Activated CD8-positive, alpha-beta memory T cell treated with anti-CD3 and anti-CD28 coated beads for 48 hours (primary cell): ENCODE data around the gene LAPTM5.

ENCODE experiments used
- DNase-seq, 3 experiments: peaks; one replicate each; pipeline ENCODE4 v3.0.0-alpha.2; 2020; ENCODE audit warnings: low read depth in 2 of 3, low spot score in 2 of 3

The LAPTM5 gene

GRCh38 chr1:30731109-30731805, 26.3 kb downstream of the LAPTM5 start:
- DNase-seq = no peak

GRCh38 chr1:30730346-30731108, 27.0 kb downstream of the LAPTM5 start:
- DNase-seq = no peak

GRCh38 chr1:30729901-30730300, 27.7 kb downstream of the LAPTM5 start:
- no peak for DNase-seq

- no peak for DNase-seq
Observed at GRCh38 chr1:30728832-30729638, 28.5 kb downstream of the LAPTM5 start.

GRCh38 chr1:30728340-30728739, 29.2 kb downstream of the LAPTM5 start:
- no peak for DNase-seq

- no peak for DNase-seq
Observed at GRCh38 chr1:30727824-30728223, 29.8 kb downstream of the LAPTM5 start.

GRCh38 chr1:30726773-30727684, 30.5 kb downstream of the LAPTM5 start:
- no peak for DNase-seq

- no peak for DNase-seq
Observed at GRCh38 chr1:30726236-30726635, 31.3 kb downstream of the LAPTM5 start.

- DNase-seq = no peak
Observed at GRCh38 chr1:30725450-30726095, 32.0 kb downstream of the LAPTM5 start.

GRCh38 chr1:30724655-30725421, 32.7 kb downstream of the LAPTM5 start:
- no peak for DNase-seq

- no peak for DNase-seq
Observed at GRCh38 chr1:30724175-30724574, 33.4 kb downstream of the LAPTM5 start.

- DNase-seq = no peak
Observed at GRCh38 chr1:30723331-30723755, 34.2 kb downstream of the LAPTM5 start, which contains the start of gene MATN1. TSS of gene MATN1 (minus strand) at chr1:30723585. CDS start at chr1:30723551, 34 bp downstream.

- DNase-seq = no peak
Observed at GRCh38 chr1:30721812-30722537, 35.6 kb downstream of the LAPTM5 start.

- DNase-seq = no peak
Observed at GRCh38 chr1:30721341-30721793, 36.2 kb downstream of the LAPTM5 start.

GRCh38 chr1:30720271-30721223, 37.0 kb downstream of the LAPTM5 start:
- DNase-seq = no peak

GRCh38 chr1:30719406-30720270, 37.9 kb downstream of the LAPTM5 start:
- no peak for DNase-seq
